SK-N-SH treated with all-trans-retinoic acid at 6 μM for 48 hours (cell line): ENCODE results near the gene SLC4A3.

Source experiments
- ARNTL ChIP-seq: fragments of 450-650 bp; formaldehyde crosslinking; IDR thresholded peaks from 2 replicates; pipeline ENCODE4 v1.5.0; 2020; ENCODE audit warnings: low read depth, mild to moderate bottlenecking, moderate library complexity, borderline replicate concordance
- OSR1 ChIP-seq: fragments of 250-450 bp; sonication (Bioruptor Pico); IDR thresholded peaks from 2 replicates; pipeline ENCODE4 v1.8.0; 2022; ENCODE audit warnings: moderate library complexity, mild to moderate bottlenecking, inconsistent platforms
- PPARA ChIP-seq: fragments of 250-450 bp; sonication (Bioruptor Pico); IDR thresholded peaks from 2 replicates; pipeline ENCODE4 v1.5.0; 2020; ENCODE audit warnings: mild to moderate bottlenecking, borderline replicate concordance
- RARB ChIP-seq: fragments of 250-450 bp; sonication (Bioruptor Pico); IDR thresholded peaks from 2 replicates; pipeline ENCODE4 v1.8.0; 2021; ENCODE audit warnings: mild to moderate bottlenecking, moderate library complexity
- ZC3H10 ChIP-seq: fragments of 250-450 bp; sonication (Bioruptor Pico); IDR thresholded peaks from 2 replicates; pipeline ENCODE4 v1.5.1; 2021; ENCODE audit warnings: mild to moderate bottlenecking, moderate library complexity
- ZFP30 ChIP-seq: fragments of 450-650 bp; formaldehyde crosslinking; IDR thresholded peaks from 2 replicates; pipeline ENCODE4 v1.5.0; 2022; ENCODE audit warnings: mild to moderate bottlenecking, moderate library complexity
- ZNF8 ChIP-seq: fragments of 450-650 bp; formaldehyde crosslinking; IDR thresholded peaks from 2 replicates; pipeline ENCODE4 v1.5.0; 2020; ENCODE audit warnings: mild to moderate bottlenecking, moderate library complexity

DNA sequence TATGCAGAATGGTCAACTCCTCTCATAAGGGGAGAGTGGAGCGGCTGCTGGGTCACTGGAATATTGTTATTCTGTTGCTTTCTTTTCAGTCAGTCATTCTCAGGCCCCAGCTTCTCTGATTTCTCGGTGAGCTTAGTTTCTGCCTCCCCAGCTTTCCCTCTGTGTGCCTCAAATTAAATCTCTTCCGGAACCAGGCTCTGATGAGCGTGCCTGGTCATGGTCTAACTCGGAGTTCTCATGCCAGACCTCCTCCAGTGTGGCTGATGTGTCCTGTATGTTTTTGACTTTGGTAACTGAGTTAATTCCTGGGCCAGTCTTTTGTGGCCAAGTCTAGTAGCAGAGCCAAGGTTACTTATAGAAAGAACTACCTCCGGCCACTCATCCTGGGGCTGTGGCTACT is 34.7 kb upstream of the SLC4A3 start:
- no peak for TF ChIP-seq RARB (CRISPR knock-in tag)
- no peak for TF ChIP-seq ZNF8 (CRISPR knock-in tag)
- TF ChIP-seq ARNTL: no peak
- no peak for TF ChIP-seq ZC3H10 (CRISPR knock-in tag)
- no peak for TF ChIP-seq PPARA (CRISPR knock-in tag)
- no peak for TF ChIP-seq OSR1 (CRISPR knock-in tag)
- no peak for TF ChIP-seq ZFP30 (CRISPR knock-in tag)
